PC-3 (cell line): ENCODE measurements around the gene DEFB125. TPM values are rescaled to one million over a fixed set of nuclear protein-coding genes. Genes with fewer than 3 reads are reported as not detected.
A peak's percentile ranks its signal among the peaks of the same experiment; 100 is the strongest.

Experiments
- ATAC-seq: fragments of 200-7000 bp; cut with Tn5 transposase; 2 replicates; pipeline ENCODE4 v1.9.1; 2020; ENCODE audit warnings: mild to moderate bottlenecking, moderate library complexity
- Bru-seq: library from RNA; stranded (reverse); fragments of 400-500 nt; gene quantifications from one replicate; lab custom pipeline; 2021; lab: Mats Ljungman, UMichigan
- BruChase-seq, 2 experiments: library from RNA; stranded (reverse); fragments of 400-500 nt; gene quantifications; one replicate each; lab custom pipeline; 2021; lab: Mats Ljungman, UMichigan
- BruUV-seq: library from RNA; stranded (reverse); fragments of 400-500 nt; replicated peaks from 2 replicates; lab custom pipeline; 2021; lab: Mats Ljungman, UMichigan
- CTCF ChIA-PET: fragments of 300-600 bp; sonication (Branson Sonifier 250); formaldehyde crosslinking; loops from one replicate; lab custom pipeline; 2022; ENCODE audit warnings: antibody characterized with exemption; lab: Charles Lee
- POLR2A ChIA-PET: fragments of 300-600 bp; sonication (Branson Sonifier 250); formaldehyde crosslinking; loops from one replicate; lab custom pipeline; 2022; ENCODE audit warnings: antibody characterized with exemption; ENCODE audit not compliant: unreplicated experiment; lab: Charles Lee
- DNase-seq: peaks from one replicate; pipeline ENCODE4 v3.0.0-alpha.2; 2015
- H2AFZ ChIP-seq: fragments of 300-600 bp; sonication (generic); 2 replicates; pipeline ENCODE4 v1.6.0; 2016; ENCODE audit warnings: antibody characterized with exemption, low read length
- H3F3A ChIP-seq: fragments of 300-600 bp; sonication (generic); one replicate; pipeline ENCODE4 v1.6.0; 2017; ENCODE audit warnings: antibody characterized with exemption, low read length, control low read depth, mild to moderate bottlenecking; ENCODE audit not compliant: unreplicated experiment
- H3K27ac ChIP-seq: fragments of 300-600 bp; sonication (generic); 2 replicates; pipeline ENCODE4 v1.5.1; 2016; ENCODE audit warnings: mild to moderate bottlenecking, low read length
- H3K27me3 ChIP-seq: fragments of 300-600 bp; sonication (generic); 2 replicates; pipeline ENCODE4 v1.6.1; 2016; ENCODE audit warnings: low read length, mixed read lengths
- H3K36me3 ChIP-seq: fragments of 300-600 bp; sonication (generic); 2 replicates; pipeline ENCODE4 v1.6.1; 2016; ENCODE audit warnings: low read depth, mixed run types, low read length, mixed read lengths
- H3K4me1 ChIP-seq: fragments of 300-600 bp; sonication (generic); 2 replicates; pipeline ENCODE4 v1.5.1; 2016; ENCODE audit warnings: low read length; ENCODE audit not compliant: insufficient read depth
- H3K4me2 ChIP-seq: fragments of 300-600 bp; sonication (generic); 2 replicates; pipeline ENCODE4 v1.6.0; 2016; ENCODE audit warnings: low read length
- H3K4me3 ChIP-seq: fragments of 300-600 bp; sonication (generic); 2 replicates; pipeline ENCODE4 v1.5.1; 2016; ENCODE audit warnings: mild to moderate bottlenecking, low read length, mixed read lengths
- H3K79me2 ChIP-seq: fragments of 300-600 bp; sonication (generic); 2 replicates; pipeline ENCODE4 v1.6.1; 2017; ENCODE audit warnings: low read length, mixed read lengths
- H3K9ac ChIP-seq: fragments of 300-600 bp; sonication (generic); 2 replicates; pipeline ENCODE4 v1.6.0; 2016; ENCODE audit warnings: mild to moderate bottlenecking, low read length
- H3K9me2 ChIP-seq: fragments of 300-600 bp; sonication (generic); replicated peaks from 2 replicates; pipeline ENCODE4 v1.6.1; 2016; ENCODE audit warnings: mixed run types, low read length, mixed read lengths
- H3K9me3 ChIP-seq: fragments of 300-600 bp; sonication (generic); 2 replicates; pipeline ENCODE4 v1.6.1; 2016; ENCODE audit warnings: low read length, mixed read lengths
- H4K20me1 ChIP-seq: fragments of 300-600 bp; sonication (generic); 2 replicates; pipeline ENCODE4 v1.6.1; 2016; ENCODE audit warnings: low read length, mixed read lengths
- EZH2 ChIP-seq: fragments of 300-600 bp; sonication (generic); IDR thresholded peaks from one replicate; pipeline ENCODE4 v1.6.1; 2017; ENCODE audit warnings: antibody characterized with exemption, mild to moderate bottlenecking, low read length; ENCODE audit not compliant: unreplicated experiment
- EZH2phosphoT487 ChIP-seq: fragments of 300-600 bp; sonication (generic); IDR thresholded peaks from 2 replicates; pipeline ENCODE4 v1.6.1; 2018; ENCODE audit warnings: mild to moderate bottlenecking, antibody characterized with exemption, low read length, borderline replicate concordance
- intact Hi-C: fragments of 100-400 bp; cut with micrococcal nuclease; formaldehyde crosslinking; loops from 2 replicates; pipeline ENCODE4 v1.9.0; 2023
- long read RNA-seq: library from polyadenylated mRNA; unstranded; transcript quantifications from one replicate; pipeline ENCODE4 v2.0.0, GENCODE V29; 2021; ENCODE audit not compliant: unreplicated experiment
- total RNA-seq: library from RNA; depleted of rRNA; stranded (reverse); fragments of >200 nt; gene quantifications from 2 replicates; pipeline ENCODE4 v1.2.3, GENCODE V29; 2014; rRNA removed
- TF ChIP-seq, protein P1 (sequence below): fragments of 300-600 bp; sonication (generic); conservative IDR thresholded peaks from 2 replicates; pipeline ENCODE4 v1.5.1; 2017; ENCODE audit warnings: antibody characterized with exemption, low read depth, mild to moderate bottlenecking, low read length

Gene DEFB125, protein sequence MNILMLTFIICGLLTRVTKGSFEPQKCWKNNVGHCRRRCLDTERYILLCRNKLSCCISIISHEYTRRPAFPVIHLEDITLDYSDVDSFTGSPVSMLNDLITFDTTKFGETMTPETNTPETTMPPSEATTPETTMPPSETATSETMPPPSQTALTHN
- total RNA-seq: not detected in 2 replicates
- not detected for Bru-seq, nascent RNA
- percentile 8 among the genes with signal in this experiment for BruChase-seq, experiment 1, labeled RNA remaining after a 6-hour chase
- BruChase-seq, experiment 2, labeled RNA remaining after a 2-hour chase: not detected
- long read RNA-seq: 0 reads

DNA sequence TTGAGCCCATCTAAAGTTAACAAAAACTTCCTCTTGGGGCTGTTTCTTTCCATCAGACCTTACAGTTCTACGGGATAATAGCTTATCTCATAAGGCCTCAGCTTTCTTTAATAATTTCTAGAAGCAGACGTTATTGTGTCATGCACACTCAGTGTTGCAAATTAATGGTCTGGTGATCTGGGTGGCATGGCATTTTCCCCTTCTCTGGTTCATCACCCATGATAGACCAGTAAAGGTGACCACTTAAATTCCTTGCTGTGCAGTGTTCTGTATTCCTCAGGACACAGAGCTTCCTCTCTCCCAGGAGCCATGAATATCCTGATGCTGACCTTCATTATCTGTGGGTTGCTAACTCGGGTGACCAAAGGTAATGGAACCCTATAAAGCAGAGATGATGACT, at the start of gene DEFB125:
DEFB125 (plus strand) TSS at position 272 of the 400 bp plus-strand sequence; CDS start at position 310, 38 bp downstream.
- CTCF ChIA-PET: no interaction called here
- ATAC-seq: no peak

DNA sequence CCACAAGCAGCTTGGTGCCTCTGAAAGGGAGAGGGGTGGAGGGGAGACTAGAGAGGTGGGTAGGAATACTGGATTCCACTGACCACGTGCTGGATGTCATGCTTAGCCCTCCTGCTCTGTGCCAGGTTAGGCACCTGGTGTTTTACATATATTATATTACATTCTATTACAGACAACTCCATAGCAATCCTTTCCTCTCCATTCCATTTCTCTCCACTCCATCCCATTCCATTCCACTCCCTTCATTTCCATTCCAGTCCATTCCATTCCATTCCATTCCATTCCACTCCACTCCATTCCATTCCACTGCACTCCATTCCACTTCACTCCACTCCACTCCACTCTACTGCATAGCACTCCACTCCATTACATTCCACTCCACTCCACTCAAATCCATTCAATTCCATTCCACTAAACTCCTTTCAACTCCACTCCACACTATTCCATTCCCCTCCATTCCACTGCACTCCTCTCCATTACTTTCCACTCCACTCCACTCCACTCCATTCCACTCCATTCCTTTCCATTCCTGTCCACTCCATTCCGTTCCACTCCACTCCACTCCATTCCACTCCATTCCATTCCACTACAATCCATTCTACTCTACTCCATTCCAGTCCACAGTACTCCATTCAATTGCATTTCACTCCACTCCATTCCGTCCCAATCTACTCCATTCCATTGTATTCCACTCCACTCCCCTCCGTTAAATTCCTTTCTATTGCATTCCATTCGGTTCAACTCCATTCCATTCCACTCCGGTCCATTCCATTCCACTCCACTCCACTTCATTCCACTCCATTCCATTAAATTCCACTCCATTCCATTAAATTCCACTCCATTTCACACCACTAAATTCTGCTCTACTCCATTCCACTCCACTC, 27.2 kb upstream of the DEFB125 start:
- Histone ChIP-seq H3F3A (no peaks in the 10 kb centered on the region), H3K9me3 (peaks cover 21% of the 10 kb centered on the region; the same call in 1 of the 2 replicates), H3K79me2 (no peaks in the 10 kb centered on the region), H3K9ac (no peak overlapping the region), H3K4me3 (no peak overlapping the region), H3K27me3 (no peaks in the 10 kb centered on the region), H2AFZ (no peak overlapping the region), H4K20me1 (no peaks in the 10 kb centered on the region), H3K9me2 (no peaks in the 10 kb centered on the region), H3K36me3 (no peaks in the 10 kb centered on the region), H3K27ac (no peak overlapping the region), H3K4me2 (no peak overlapping the region), H3K4me1 (no peaks in the 10 kb centered on the region)
- intact Hi-C loops: no loop called here
- ATAC-seq (no peak), DNase-seq (no peak)
- CTCF ChIA-PET: no interaction called here
- TF ChIP-seq EZH2phosphoT487 (no peak), EZH2 (no peak)
- TF ChIP-seq, protein P1, sequence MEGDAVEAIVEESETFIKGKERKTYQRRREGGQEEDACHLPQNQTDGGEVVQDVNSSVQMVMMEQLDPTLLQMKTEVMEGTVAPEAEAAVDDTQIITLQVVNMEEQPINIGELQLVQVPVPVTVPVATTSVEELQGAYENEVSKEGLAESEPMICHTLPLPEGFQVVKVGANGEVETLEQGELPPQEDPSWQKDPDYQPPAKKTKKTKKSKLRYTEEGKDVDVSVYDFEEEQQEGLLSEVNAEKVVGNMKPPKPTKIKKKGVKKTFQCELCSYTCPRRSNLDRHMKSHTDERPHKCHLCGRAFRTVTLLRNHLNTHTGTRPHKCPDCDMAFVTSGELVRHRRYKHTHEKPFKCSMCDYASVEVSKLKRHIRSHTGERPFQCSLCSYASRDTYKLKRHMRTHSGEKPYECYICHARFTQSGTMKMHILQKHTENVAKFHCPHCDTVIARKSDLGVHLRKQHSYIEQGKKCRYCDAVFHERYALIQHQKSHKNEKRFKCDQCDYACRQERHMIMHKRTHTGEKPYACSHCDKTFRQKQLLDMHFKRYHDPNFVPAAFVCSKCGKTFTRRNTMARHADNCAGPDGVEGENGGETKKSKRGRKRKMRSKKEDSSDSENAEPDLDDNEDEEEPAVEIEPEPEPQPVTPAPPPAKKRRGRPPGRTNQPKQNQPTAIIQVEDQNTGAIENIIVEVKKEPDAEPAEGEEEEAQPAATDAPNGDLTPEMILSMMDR: no peak
- POLR2A ChIA-PET: no interaction called here
- no TSS peak for BruUV-seq

More for the DNA sequence above, at the start of gene DEFB125:
- Histone ChIP-seq H3K9me2 (no peaks in the 10 kb centered on the region), H4K20me1 (no peaks in the 10 kb centered on the region), H3K36me3 (no peaks in the 10 kb centered on the region), H3K4me2 (no peak within 1 kb of the TSS), H3K9me3 (no peaks in the 10 kb centered on the region), H3K4me1 (no peaks in the 10 kb centered on the region), H3K4me3 (no peak within 1 kb of the TSS), H3K9ac (no peak within 1 kb of the TSS), H2AFZ (no peak within 1 kb of the TSS), H3K27ac (no peak within 1 kb of the TSS), H3K27me3 (peaks cover 40% of the 10 kb centered on the region; the same call in 1 of the 2 replicates), H3F3A (no peaks in the 10 kb centered on the region), H3K79me2 (no peaks in the 10 kb centered on the region)
- no TSS peak for BruUV-seq
- POLR2A ChIA-PET: no interaction called here
- TF ChIP-seq, protein P1: no peak
- TF ChIP-seq EZH2phosphoT487 (no peak), EZH2 (no peak)
- intact Hi-C loops: no loop called here
- no peak for DNase-seq
